Measurements from ENCODE around the gene RALGAPA1.

DNA sequence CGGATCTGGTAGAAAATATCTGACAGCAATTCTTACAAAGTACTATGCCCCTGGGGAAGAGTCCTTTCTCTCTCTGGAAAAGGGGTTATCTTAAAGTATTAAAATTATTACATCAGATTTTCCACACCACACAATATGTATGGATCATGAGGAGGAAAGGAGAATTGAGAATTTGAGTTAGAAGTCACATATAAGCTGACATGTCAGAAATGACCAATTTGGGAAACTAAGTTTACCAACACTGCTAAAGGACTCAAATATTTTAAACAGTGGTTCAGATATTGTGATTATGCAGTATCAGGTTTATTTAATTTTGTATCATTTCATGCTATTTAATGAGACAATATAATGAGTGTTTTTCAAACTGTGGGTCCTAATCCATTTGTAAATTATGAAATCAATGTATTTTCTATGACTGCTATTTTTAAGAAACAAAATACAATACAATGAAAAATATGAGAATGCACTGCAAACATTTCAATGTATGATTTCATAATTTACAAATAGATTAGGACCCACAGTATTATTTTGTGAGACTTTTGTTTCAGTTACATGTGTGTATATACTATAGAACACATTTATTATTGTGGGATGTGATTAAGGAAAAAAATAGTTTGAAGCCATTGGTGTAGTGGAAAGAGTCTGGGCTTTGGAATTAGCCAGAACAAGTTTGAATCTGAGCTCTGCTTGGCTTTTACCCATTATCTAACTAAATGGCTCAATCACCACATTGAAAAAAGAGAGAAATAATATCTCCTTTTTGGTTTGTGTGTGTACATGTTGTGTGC lies 276.9 kb downstream of the RALGAPA1 start:
- TF ChIP-seq, protein P1, sequence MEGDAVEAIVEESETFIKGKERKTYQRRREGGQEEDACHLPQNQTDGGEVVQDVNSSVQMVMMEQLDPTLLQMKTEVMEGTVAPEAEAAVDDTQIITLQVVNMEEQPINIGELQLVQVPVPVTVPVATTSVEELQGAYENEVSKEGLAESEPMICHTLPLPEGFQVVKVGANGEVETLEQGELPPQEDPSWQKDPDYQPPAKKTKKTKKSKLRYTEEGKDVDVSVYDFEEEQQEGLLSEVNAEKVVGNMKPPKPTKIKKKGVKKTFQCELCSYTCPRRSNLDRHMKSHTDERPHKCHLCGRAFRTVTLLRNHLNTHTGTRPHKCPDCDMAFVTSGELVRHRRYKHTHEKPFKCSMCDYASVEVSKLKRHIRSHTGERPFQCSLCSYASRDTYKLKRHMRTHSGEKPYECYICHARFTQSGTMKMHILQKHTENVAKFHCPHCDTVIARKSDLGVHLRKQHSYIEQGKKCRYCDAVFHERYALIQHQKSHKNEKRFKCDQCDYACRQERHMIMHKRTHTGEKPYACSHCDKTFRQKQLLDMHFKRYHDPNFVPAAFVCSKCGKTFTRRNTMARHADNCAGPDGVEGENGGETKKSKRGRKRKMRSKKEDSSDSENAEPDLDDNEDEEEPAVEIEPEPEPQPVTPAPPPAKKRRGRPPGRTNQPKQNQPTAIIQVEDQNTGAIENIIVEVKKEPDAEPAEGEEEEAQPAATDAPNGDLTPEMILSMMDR (IDR thresholded peaks at IDR 0.05; ENCODE audit: low read length) = no peak
- TF ChIP-seq EZH2 (IDR thresholded peaks at IDR 0.05; ENCODE audit: borderline replicate concordance, low read length) = no peak
